GM19240 (cell line): ENCODE results near the gene CCDC80.
"Not testable (repeated sequence)": the region's sequence is repeated elsewhere in the genome, so short reads cannot be mapped to it uniquely, and the experiment has no call there.

Experiments
- DNase-seq: peaks from one replicate; pipeline ENCODE4 v3.0.0; 2011; ENCODE audit warnings: low spot score; ENCODE audit not compliant: insufficient read length

CCDC80 gene

GRCh38 chr3:112667599-112667998, 26.7 kb upstream of the CCDC80 start:
- no peak for DNase-seq

DNA sequence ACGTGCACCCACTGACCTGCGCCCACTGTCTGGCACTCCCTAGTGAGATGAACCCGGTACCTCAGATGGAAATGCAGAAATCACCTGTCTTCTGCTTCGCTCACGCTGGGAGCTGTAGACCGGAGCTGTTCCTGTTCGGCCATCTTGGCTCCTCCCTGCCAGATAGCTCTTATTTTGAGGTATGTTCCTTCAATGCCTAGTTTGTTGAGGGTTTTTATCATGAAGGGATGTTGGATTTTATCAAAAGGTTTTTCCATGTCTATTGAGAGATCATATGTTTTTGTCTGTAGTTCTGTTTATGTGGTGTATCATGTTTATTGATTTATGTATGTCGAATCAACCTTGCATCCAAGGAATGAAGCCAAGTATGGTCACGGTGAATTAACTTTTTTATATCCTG, 24.1 kb upstream of the CCDC80 start:
- not testable (repeated sequence) for DNase-seq

DNA sequence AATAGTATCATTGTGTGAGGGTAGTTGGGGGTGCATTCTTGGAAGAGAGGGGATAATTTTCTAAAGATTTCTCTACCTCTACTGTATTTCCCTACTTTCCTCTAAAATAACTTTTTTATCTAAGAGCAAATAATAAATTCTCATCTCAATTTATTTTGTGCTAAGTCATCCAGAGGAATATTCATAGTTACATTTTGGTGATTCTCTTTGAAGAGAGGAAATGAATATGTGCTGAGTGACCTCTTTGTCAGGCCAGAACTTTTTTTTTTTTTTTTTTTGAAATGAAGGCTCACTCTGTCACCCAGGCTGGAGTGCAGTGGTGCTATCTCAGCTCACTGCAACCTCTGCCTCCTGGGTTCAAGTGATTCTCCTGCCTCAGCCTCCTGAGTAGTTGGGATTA, 15.1 kb upstream of the CCDC80 start:
- no peak for DNase-seq

DNA sequence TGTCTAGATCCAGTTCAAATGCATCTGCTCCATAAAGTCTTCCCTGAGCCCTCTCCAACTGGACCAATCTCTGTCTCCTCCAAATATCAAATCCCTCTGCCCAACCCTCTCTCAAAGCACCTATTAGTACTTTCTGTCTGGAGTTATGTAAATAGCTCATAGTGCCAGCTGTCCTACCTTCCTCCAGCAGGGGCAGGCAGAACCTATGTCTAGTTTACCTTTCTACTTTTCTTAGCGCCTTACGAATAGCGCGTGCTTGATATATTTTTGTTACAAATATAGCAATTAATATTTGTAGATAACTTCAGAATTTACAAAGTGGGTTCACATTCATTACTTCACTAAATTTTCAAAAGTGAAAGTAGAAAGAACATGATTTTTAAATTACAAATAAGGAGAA, 14.0 kb upstream of the CCDC80 start:
- DNase-seq, result no peak

DNA sequence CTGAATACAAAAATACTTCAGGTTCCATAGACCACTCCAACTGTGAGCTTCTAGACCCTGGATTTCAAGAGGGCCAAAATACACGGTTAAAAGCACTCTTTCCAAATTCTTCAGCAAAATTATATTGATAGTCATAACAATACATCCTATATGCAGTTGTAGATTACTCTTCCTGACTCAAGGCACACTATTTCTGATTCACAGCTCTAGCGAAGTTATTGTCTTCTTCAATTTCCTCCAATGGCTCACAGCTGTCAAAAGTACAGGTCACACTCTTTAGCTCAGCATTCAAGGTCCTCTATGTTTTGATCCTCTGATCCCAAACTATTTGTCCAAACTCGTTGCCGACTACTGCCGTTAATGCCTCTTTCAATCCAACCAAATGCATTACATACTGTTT, 13.5 kb upstream of the CCDC80 start:
- no peak for DNase-seq

- DNase-seq, result no peak
Measured at GRCh38 chr3:112653881-112654300, 12.9 kb upstream of the CCDC80 start.

DNA sequence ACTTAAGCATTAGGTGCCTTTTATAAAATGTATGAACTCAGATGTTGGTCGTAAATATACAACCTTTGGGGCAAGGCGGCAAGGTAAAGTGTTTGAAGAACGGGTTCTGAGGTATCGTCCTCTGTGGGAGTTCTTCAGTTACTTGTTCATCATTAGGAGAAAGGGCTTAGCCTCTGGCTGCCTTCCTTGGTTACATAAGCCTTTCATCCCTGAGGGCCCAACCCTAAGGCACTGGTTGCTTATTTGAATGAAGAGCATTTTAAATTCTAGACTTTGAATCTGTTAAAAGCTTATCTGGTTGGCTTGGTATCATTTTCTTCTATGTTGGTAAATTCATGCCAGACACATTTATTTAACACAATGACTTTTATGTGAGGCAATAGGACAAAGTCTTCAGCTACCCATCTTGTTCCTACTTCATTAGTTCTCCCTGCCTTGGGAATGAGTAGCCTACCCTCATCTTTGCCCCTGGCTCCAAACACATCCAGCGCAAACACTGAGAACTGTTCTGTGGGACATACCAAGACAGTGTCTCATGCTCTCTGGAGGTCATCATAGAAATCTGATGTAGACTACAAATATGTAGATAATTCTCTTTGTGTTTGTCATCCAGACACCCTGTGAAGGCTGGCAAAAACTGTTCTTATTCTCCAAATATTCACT, 12.4 kb upstream of the CCDC80 start:
- DNase-seq, result no peak

GRCh38 chr3:112651516-112651915, 10.6 kb upstream of the CCDC80 start:
- DNase-seq, result no peak

DNA sequence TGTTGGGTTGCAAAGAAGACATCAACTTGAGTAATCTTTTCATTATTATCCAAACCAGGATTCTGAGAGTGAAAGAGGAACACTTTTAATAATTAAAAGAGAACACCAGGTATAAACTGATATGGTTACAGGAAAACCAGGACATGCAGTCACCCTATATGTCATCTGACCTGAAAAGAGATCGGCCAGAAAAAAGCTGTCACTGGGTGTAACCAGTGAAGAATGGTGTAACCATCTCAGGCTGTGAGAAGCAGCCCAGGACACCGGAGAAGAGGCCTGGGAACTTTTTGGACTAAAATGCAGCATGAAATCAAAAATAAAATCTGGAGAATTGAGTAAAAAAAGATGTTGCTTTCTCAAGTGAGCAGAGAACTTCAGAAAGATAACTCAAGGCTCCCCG, 10.1 kb upstream of the CCDC80 start:
- no peak for DNase-seq

DNA sequence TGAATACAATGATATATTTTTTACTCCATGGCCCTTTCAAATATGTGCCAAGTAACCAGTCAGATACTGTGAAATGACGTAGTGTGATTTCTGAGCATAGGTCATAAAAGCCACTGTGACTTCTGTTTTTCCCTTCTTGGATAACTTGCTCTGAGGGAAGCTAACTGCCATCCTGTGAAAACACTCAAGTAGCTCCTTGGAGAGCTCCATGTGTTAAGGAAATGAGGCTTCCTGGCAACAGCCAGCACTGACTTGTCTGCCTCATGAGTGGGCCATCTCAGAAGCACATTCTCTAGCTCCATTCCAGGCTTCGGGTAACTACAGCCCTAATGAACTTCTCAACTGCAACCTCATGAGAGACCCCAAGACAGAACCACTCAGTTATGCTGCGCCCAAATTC, 9.5 kb upstream of the CCDC80 start:
- DNase-seq, result no peak

- DNase-seq, result no peak
Measured at GRCh38 chr3:112649478-112649735, 8.5 kb upstream of the CCDC80 start.

GRCh38 chr3:112647122-112647521, 6.2 kb upstream of the CCDC80 start:
- no peak for DNase-seq

- DNase-seq, result no peak
Measured at GRCh38 chr3:112646623-112647022, 5.7 kb upstream of the CCDC80 start.

- no peak for DNase-seq
Measured at GRCh38 chr3:112644453-112644852, 3.5 kb upstream of the CCDC80 start.

- DNase-seq, result no peak
Measured at GRCh38 chr3:112643621-112644240, 2.8 kb upstream of the CCDC80 start.

DNA sequence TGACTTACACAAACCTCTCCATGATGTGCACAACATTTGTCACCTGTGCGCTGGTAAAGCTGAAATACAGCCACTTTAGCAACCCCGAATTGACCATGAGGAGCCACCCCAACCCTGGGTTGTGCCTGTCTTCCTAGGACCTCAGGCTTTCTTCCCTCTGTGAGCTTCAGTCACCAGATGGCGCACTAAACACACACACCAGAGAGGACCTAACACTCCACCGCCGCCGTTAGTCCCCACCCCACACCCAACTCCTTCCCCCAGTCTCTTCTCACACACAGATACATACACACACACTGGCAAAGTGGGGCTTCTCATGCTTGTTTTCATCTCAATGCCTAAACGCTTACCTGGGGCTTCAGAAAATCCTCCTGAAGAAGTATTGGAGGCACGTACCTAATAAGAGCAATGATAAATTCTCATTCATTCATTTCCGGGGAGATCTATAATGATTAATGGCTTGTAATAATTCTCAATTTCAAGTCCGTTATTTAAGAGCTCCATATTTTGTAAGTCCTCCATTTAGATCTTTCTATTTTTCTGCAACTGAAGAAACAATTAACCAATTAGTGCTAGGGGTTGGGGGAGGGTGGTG, 2.1 kb upstream of the CCDC80 start:
- peak; percentile 67 for DNase-seq

GRCh38 chr3:112640276-112640929, 540 bp downstream of the CCDC80 start:
- DNase-seq, result no peak

GRCh38 chr3:112639455-112640225, 1.3 kb downstream of the CCDC80 start:
- DNase-seq, result no peak

DNA sequence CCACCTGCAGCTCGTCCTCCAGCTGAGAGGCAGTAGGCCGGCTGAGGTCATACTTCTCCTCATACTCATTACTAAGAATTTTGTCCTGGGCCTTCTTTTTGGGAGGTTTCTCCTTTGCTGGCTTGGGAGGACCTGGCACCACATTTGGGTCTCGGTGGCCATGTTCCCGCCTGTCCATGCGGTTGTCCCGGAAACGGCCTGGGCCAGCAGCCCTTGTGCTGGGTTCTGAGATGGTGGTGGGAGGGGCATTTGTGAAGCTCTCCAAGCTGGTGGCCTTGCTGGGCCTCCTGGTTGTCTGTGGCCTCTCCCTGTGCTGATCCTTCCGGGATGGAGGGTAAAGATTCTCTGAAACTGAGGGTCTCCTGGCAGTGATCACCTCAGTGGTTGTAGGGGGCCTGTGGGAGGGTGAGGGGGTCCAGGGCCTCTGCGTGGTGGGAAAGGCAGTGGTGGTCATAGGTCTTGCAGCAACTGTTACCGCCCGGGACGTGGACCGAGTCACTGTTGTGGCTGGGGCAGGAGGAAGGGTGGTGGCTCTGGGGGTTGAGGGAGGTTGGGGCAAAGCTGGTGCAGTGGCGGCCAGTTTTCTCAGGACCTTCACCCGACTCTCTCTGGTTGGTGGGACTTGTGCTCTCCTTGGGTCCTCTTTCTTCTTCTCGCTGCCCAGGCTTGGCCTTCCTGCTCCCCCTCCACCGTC, 2.5 kb downstream of the CCDC80 start:
- no peak for DNase-seq

GRCh38 chr3:112637700-112638099, 3.2 kb downstream of the CCDC80 start:
- DNase-seq, result no peak

DNA sequence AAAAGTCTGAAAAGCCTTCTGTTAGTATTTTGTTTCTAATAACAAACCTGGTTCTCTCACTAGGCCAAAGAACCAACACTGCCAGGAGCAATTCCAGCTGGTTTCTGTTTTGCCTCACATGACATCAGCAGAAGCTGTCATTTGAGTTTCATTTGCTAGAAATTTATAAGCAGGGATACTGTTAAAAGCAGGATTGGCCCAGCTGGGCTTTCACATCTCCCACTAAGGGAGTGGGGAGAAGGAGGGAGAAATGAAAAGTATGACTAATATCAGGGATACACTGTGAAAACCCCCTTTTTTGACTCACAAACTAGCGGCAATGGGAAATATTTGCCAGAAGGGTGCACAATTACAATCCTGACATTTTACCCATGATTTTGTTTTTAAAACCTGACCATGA, 5.3 kb downstream of the CCDC80 start:
- no peak for DNase-seq
